A549 (cell line): ENCODE data around the gene KLHL30. TPM values are rescaled to one million over a fixed set of nuclear protein-coding genes. Genes with fewer than 3 reads are reported as not detected.

Experiments used
- ATAC-seq, 2 experiments: fragments of 200-7000 bp in 1 of 2; fragments of >200 bp in 1 of 2; cut with Nextera tagmentation in 1 of 2; cut with Tn5 transposase in 1 of 2; 3 replicates each; pipeline versions ENCODE4 v1.8.0 to v1.9.1; 2018 to 2020; ENCODE audit warnings: mild to moderate bottlenecking in 1 of 2, moderate library complexity in 1 of 2
- CTCF ChIA-PET: fragments of 300-600 bp; sonication (Branson Sonifier 250); formaldehyde crosslinking; extraction: SDS; loops from one replicate; lab custom pipeline; 2021; ENCODE audit warnings: antibody characterized with exemption, inconsistent platforms; lab: Yijun Ruan, JAX
- POLR2A ChIA-PET: fragments of 350-600 bp; formaldehyde crosslinking; extraction: SDS; loops from one replicate; lab custom pipeline; 2021; ENCODE audit warnings: antibody characterized with exemption, inconsistent platforms; lab: Yijun Ruan, JAX
- DNase-seq, 2 experiments: peaks; one replicate each; pipeline versions ENCODE4 v3.0.0 to v3.0.0-alpha.2; 2011 to 2016; ENCODE audit warnings: low read depth in 1 of 2, low spot score in 1 of 2
- FAIRE-seq: peaks from 2 replicates; lab custom pipeline; 2011; peaks lifted over from hg19 to GRCh38; lab: Jason Lieb, UNC
- H3K27ac ChIP-seq, 2 experiments: fragments of >200 bp; sonication (Bioruptor Twin); formaldehyde crosslinking; 3 replicates each; pipeline ENCODE4 v1.5.1; 2016 to 2017
- H3K4me1 ChIP-seq: fragments of >200 bp; sonication (Bioruptor Twin); formaldehyde crosslinking; 3 replicates; pipeline ENCODE4 v1.6.1; 2016
- H3K4me2 ChIP-seq: fragments of >200 bp; sonication (Bioruptor Twin); formaldehyde crosslinking; 3 replicates; pipeline ENCODE4 v1.6.1; 2016
- H3K4me3 ChIP-seq: fragments of >200 bp; sonication (Bioruptor Twin); formaldehyde crosslinking; 3 replicates; pipeline ENCODE4 v1.5.1; 2016
- H3K9me3 ChIP-seq: fragments of >200 bp; sonication (Bioruptor Twin); formaldehyde crosslinking; 3 replicates; pipeline ENCODE4 v1.6.1; 2016
- BHLHE40 ChIP-seq: IDR thresholded peaks from 2 replicates; pipeline ENCODE4 v1.6.1; 2012; ENCODE audit warnings: low read depth, low read length, inconsistent platforms
- CBX2 ChIP-seq: fragments of 200-600 bp; sonication (generic); IDR thresholded peaks from 2 replicates; pipeline ENCODE4 v1.6.1; 2016; ENCODE audit warnings: low read depth, mild to moderate bottlenecking, borderline replicate concordance
- CHD2 ChIP-seq: fragments of 150-350 bp; IDR thresholded peaks from 2 replicates; pipeline ENCODE4 v1.6.1; 2014; ENCODE audit warnings: low read length; ENCODE audit not compliant: partially characterized antibody
- CHD4 ChIP-seq: fragments of 200-600 bp; sonication (generic); IDR thresholded peaks from 2 replicates; pipeline ENCODE4 v1.6.1; 2016; ENCODE audit warnings: antibody characterized with exemption, mild to moderate bottlenecking, borderline replicate concordance
- EHMT2 ChIP-seq: fragments of 200-600 bp; sonication (generic); IDR thresholded peaks from 2 replicates; pipeline ENCODE4 v1.6.1; 2016; ENCODE audit warnings: antibody characterized with exemption, low read depth, mild to moderate bottlenecking, moderate library complexity
- FOSB ChIP-seq: fragments of 250-450 bp; sonication (Bioruptor Pico); IDR thresholded peaks from 2 replicates; pipeline ENCODE4 v1.5.0; 2020; ENCODE audit warnings: mild to moderate bottlenecking, moderate library complexity
- GATA3 ChIP-seq: IDR thresholded peaks from 2 replicates; pipeline ENCODE4 v1.6.1; 2012; ENCODE audit warnings: borderline replicate concordance
- HEYL ChIP-seq: fragments of 250-450 bp; sonication (Bioruptor Pico); IDR thresholded peaks from 2 replicates; pipeline ENCODE4 v1.8.0; 2021; ENCODE audit warnings: mild to moderate bottlenecking, moderate library complexity
- HMGXB4 ChIP-seq: fragments of 250-450 bp; sonication (Bioruptor Pico); IDR thresholded peaks from 2 replicates; pipeline ENCODE4 v1.5.0; 2021; ENCODE audit warnings: mild to moderate bottlenecking, moderate library complexity, borderline replicate concordance
- HOXB5 ChIP-seq: fragments of 250-450 bp; sonication (Bioruptor Pico); IDR thresholded peaks from 2 replicates; pipeline ENCODE4 v1.5.0; 2020; ENCODE audit warnings: mild to moderate bottlenecking, moderate library complexity
- JUNB ChIP-seq: fragments of >200 bp; sonication (Bioruptor Twin); formaldehyde crosslinking; IDR thresholded peaks from 2 replicates; pipeline ENCODE4 v1.6.1; 2016
- KDM5A ChIP-seq: fragments of 200-600 bp; sonication (generic); IDR thresholded peaks from 2 replicates; pipeline ENCODE4 v1.6.1; 2016; ENCODE audit warnings: antibody characterized with exemption, mild to moderate bottlenecking
- MAZ ChIP-seq: fragments of 150-350 bp; IDR thresholded peaks from 2 replicates; pipeline ENCODE4 v1.6.1; 2014; ENCODE audit warnings: antibody characterized with exemption, low read depth, low read length, borderline replicate concordance
- MYC ChIP-seq: IDR thresholded peaks from 2 replicates; pipeline ENCODE4 v1.6.1; 2012; ENCODE audit warnings: mild to moderate bottlenecking, inconsistent platforms, low read length, improper control_type of control experiment, borderline replicate concordance
- NFE2L2 ChIP-seq: fragments of 150-350 bp; conservative IDR thresholded peaks from 2 replicates; pipeline ENCODE4 v1.6.1; 2014; ENCODE audit warnings: low read length
- NR3C1 ChIP-seq: fragments of >200 bp; sonication (Bioruptor Twin); formaldehyde crosslinking; IDR thresholded peaks from 3 replicates; pipeline ENCODE4 v1.6.1; 2017
- POLR2A ChIP-seq: IDR thresholded peaks from 2 replicates; pipeline ENCODE4 v1.6.1; 2012; ENCODE audit warnings: mild to moderate bottlenecking, low read length
- POLR2AphosphoS2 ChIP-seq: conservative IDR thresholded peaks from 2 replicates; pipeline ENCODE4 v1.6.1; 2012; ENCODE audit warnings: low read length, improper control_type of control experiment, inconsistent platforms
- RNF2 ChIP-seq: fragments of 200-600 bp; sonication (generic); IDR thresholded peaks from 2 replicates; pipeline ENCODE4 v1.6.1; 2016; ENCODE audit warnings: low read depth, mild to moderate bottlenecking, antibody characterized with exemption, moderate library complexity, borderline replicate concordance
- ZC3H11A ChIP-seq: fragments of 450-650 bp; IDR thresholded peaks from 2 replicates; pipeline ENCODE4 v1.6.1; 2014; ENCODE audit warnings: antibody characterized with exemption, mild to moderate bottlenecking
- ZNF302 ChIP-seq: fragments of 250-450 bp; sonication (Bioruptor Pico); IDR thresholded peaks from 2 replicates; pipeline ENCODE4 v1.9.0; 2021; ENCODE audit warnings: inconsistent platforms, mild to moderate bottlenecking, moderate library complexity
- WGBS: methylation state at CpG from one replicate; pipeline ENCODE4 v1.1.6; 2017; ENCODE audit errors: missing lambda C conversion rate; 5-methylcytosine and 5-hydroxymethylcytosine counted together
- polyA plus RNA-seq, 4 experiments: library from polyadenylated mRNA; depleted of rRNA in 3 of 4; stranded (reverse); fragments of >200 nt; fragmentation: RNase III in 1 of 4; extraction: RNeasy Plus Mini Kit Qiagen cat#74134 plus additional on column Dnase treatment in 1 of 4; gene quantifications; 2 replicates in 3 of 4; 3 replicates in 1 of 4; pipeline ENCODE4 v1.2.3, GENCODE V29; 2011 to 2017
- TF ChIP-seq, protein P1 (sequence below): fragments of >200 bp; sonication (Bioruptor Twin); formaldehyde crosslinking; IDR thresholded peaks from 3 replicates; pipeline ENCODE4 v1.5.1; 2016

Gene KLHL30
- polyA plus RNA-seq, 2 of the 4 experiments (the other 2 are of a cell fraction) = 0.04 TPM

DNA sequence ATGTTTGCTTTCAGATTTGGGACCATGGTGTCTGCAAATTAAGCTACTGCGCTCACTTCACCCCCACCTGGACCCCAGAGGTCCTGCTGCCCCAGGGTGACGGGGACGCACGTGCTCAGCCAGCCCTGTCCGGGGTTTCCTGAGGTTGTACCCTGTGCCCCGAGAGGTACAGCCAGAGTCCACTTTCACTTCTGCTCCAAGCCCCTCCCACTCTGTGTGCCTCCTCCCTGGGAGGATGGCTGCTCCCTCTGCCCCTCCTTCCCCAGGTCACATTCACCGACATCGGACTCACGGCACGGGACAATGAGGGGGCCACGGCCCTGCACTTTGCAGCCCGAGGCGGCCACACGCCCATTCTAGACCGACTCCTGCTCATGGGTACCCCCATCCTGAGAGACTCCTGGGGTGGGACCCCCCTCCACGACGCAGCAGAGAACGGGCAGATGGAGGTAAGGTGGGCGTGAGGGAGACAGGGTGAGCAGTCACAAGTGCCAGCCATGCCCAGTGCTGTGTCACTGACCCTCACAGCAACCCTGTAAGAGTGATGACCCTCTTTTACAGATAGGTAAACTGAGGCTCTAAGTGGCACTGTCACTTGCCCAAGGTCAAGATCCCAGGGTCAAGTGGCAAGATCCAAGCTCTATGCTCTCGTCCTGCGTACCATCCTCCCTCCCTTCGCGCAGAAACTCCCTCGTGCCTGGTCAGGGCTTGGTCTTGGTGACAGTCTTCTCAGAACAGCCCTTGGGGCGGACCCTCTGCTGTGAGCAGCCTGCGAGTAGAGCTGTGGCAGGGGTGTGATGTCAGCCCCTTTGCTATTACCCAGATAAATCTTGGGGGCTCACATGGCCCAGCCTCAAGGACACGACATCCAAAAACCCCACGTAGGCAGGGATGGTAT is 30.7 kb upstream of the KLHL30 start:
- 77% methylated on average over 22 of the region's 28 CpGs for WGBS
- Histone ChIP-seq H3K9me3 (peaks cover 10% of the 10 kb centered on the region), H3K4me1 (no peaks in the 10 kb centered on the region), H3K27ac (no peak overlapping the region), H3K4me2 (0 out of 3 replicates have a peak overlapping the region, but pooled peaks have one; percentile 31), H3K4me3 (no peak overlapping the region)
- POLR2A ChIA-PET = interaction anchor here (1.4 kb wide), 1 partner anchor 47 kb away, joined by 3 read pairs; the partner anchor contains the start of gene SCLY
- DNase-seq = no peak
- FAIRE-seq = no peak
- TF ChIP-seq NFE2L2 (no peak), ZC3H11A (no peak), JUNB (no peak), MYC (no peak), CBX2 (no peak), NR3C1 (no peak), HOXB5 (CRISPR knock-in tag) (no peak), EHMT2 (no peak), RNF2 (no peak), GATA3 (no peak), ZNF302 (CRISPR knock-in tag) (no peak), FOSB (CRISPR knock-in tag) (no peak), CHD2 (no peak)
- ATAC-seq = peak in 1 of 2 experiments; percentile 47; a peak in 3 of 6 replicates
- CTCF ChIA-PET = interaction anchor here (1.5 kb wide), 1 partner anchor 12 kb away, joined by 3 read pairs; no protein-coding TSS in a partner anchor

GRCh38 chr2:238108423-238109183 is 29.9 kb upstream of the KLHL30 start:
- TF ChIP-seq FOSB (CRISPR knock-in tag) (no peak), POLR2AphosphoS2 (no peak), MAZ (no peak), NFE2L2 (no peak), KDM5A (no peak), POLR2A (no peak), EHMT2 (no peak), HOXB5 (CRISPR knock-in tag) (no peak), BHLHE40 (no peak), HEYL (CRISPR knock-in tag) (no peak), HMGXB4 (no peak), CHD4 (no peak), RNF2 (no peak)
- TF ChIP-seq, protein P1, sequence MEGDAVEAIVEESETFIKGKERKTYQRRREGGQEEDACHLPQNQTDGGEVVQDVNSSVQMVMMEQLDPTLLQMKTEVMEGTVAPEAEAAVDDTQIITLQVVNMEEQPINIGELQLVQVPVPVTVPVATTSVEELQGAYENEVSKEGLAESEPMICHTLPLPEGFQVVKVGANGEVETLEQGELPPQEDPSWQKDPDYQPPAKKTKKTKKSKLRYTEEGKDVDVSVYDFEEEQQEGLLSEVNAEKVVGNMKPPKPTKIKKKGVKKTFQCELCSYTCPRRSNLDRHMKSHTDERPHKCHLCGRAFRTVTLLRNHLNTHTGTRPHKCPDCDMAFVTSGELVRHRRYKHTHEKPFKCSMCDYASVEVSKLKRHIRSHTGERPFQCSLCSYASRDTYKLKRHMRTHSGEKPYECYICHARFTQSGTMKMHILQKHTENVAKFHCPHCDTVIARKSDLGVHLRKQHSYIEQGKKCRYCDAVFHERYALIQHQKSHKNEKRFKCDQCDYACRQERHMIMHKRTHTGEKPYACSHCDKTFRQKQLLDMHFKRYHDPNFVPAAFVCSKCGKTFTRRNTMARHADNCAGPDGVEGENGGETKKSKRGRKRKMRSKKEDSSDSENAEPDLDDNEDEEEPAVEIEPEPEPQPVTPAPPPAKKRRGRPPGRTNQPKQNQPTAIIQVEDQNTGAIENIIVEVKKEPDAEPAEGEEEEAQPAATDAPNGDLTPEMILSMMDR = no peak
- POLR2A ChIA-PET = interaction anchor here (1.4 kb wide), 1 partner anchor 48 kb away, joined by 3 read pairs; the partner anchor contains the start of gene SCLY
- H3K4me3 ChIP-seq = no peak overlapping the region
- ATAC-seq = 0 out of 6 replicates have a peak, but pooled peaks of 1 of the 2 experiments have one; percentile 15
- WGBS = 84% methylated on average over 18 of the region's 19 CpGs
- no peak for DNase-seq
- H3K4me2 ChIP-seq = no peak overlapping the region
- no peak for FAIRE-seq
- no peaks in the 10 kb centered on the region for H3K4me1 ChIP-seq
- peaks cover 18% of the 10 kb centered on the region for H3K9me3 ChIP-seq
- H3K27ac ChIP-seq = no peak overlapping the region
- CTCF ChIA-PET = interaction anchor here (1.1 to 1.5 kb wide), 2 partner anchors 12 to 250 kb away, joined by 3 to 4 read pairs; no protein-coding TSS in a partner anchor
